ENCODE results near the gene SLC25A47.

DNA sequence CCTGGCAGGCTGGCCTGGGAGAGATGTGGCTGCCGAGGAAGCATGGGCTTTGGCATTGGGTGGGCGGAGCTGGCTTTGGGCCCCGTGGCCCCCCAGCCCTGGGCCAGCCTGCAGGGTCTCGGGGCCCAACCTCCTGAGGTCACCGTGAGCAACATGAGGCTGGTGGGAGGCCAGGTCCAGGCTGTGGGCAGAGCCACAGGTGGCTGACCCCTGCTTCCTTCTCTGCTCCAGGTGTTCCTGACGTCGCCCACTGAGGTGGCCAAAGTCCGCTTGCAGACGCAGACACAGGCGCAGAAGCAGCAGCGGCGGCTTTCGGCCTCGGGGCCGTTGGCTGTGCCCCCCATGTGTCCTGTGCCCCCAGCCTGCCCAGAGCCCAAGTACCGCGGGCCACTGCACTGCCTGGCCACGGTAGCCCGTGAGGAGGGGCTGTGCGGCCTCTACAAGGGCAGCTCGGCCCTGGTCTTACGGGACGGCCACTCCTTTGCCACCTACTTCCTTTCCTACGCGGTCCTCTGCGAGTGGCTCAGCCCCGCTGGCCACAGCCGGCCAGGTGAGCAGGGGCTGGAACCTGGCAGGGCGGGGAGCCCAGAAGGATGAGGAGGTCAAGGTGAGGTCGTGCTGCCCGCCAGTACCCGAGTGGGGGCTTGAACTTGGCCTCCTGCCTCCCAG lies 5.5 kb downstream of the SLC25A47 start:
- TF ChIP-seq, protein P1, sequence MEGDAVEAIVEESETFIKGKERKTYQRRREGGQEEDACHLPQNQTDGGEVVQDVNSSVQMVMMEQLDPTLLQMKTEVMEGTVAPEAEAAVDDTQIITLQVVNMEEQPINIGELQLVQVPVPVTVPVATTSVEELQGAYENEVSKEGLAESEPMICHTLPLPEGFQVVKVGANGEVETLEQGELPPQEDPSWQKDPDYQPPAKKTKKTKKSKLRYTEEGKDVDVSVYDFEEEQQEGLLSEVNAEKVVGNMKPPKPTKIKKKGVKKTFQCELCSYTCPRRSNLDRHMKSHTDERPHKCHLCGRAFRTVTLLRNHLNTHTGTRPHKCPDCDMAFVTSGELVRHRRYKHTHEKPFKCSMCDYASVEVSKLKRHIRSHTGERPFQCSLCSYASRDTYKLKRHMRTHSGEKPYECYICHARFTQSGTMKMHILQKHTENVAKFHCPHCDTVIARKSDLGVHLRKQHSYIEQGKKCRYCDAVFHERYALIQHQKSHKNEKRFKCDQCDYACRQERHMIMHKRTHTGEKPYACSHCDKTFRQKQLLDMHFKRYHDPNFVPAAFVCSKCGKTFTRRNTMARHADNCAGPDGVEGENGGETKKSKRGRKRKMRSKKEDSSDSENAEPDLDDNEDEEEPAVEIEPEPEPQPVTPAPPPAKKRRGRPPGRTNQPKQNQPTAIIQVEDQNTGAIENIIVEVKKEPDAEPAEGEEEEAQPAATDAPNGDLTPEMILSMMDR (IDR thresholded peaks at IDR 0.05): no peak
- TF ChIP-seq POLR2A (IDR thresholded peaks at IDR 0.05): no peak
